CD4-positive, alpha-beta T cell (primary cell): ENCODE measurements around the gene ZCCHC7. TPM values are rescaled to one million over a fixed set of nuclear protein-coding genes. Genes with fewer than 3 reads are reported as not detected.

Experiments used
- ATAC-seq: fragments of 200-7000 bp; cut with Tn5 transposase; one replicate; pipeline ENCODE4 v1.10.0; 2022; ENCODE audit warnings: mild to moderate bottlenecking; ENCODE audit not compliant: poor library complexity
- CTCF ChIA-PET: fragments of 350-600 bp; sonication (Branson Sonifier 250); formaldehyde crosslinking; loops from one replicate; lab custom pipeline; 2021; ENCODE audit warnings: antibody characterized with exemption, inconsistent platforms; lab: Charles Lee
- POLR2A ChIA-PET: fragments of 350-600 bp; sonication (Branson Sonifier 250); formaldehyde crosslinking; loops from one replicate; lab custom pipeline; 2021; ENCODE audit warnings: antibody characterized with exemption, inconsistent platforms; lab: Charles Lee
- DNase-seq, 14 experiments: peaks; one replicate each; pipeline ENCODE4 v3.0.0-alpha.2; 2013 to 2020; ENCODE audit warnings: mixed read lengths in 2 of 14
- H3K27ac ChIP-seq, 2 donors: one replicate each; pipeline versions ENCODE4 v1.5.1 to v1.7.0; 2013; ENCODE audit warnings: low read length in 2 of 2, low read depth in 1 of 2, mild to moderate bottlenecking in 1 of 2
- H3K27me3 ChIP-seq, 2 experiments: 1 replicate in 1 of 2; 2 replicates in 1 of 2; pipeline versions ENCODE4 v1.6.1 to v1.7.0; 2013; ENCODE audit warnings: low read length in 2 of 2, control low read depth in 1 of 2, mild to moderate bottlenecking in 1 of 2, moderate library complexity in 1 of 2; ENCODE audit not compliant: insufficient read depth in 2 of 2, control insufficient read depth in 1 of 2
- H3K36me3 ChIP-seq: one replicate; pipeline ENCODE4 v1.6.1; 2013; ENCODE audit warnings: low read length, control low read depth; ENCODE audit not compliant: insufficient read depth
- H3K4me1 ChIP-seq: one replicate; pipeline ENCODE4 v1.6.1; 2013; ENCODE audit warnings: low read length, control low read depth; ENCODE audit not compliant: insufficient read depth
- H3K4me3 ChIP-seq: one replicate; pipeline ENCODE4 v1.5.1; 2013; ENCODE audit warnings: mild to moderate bottlenecking, low read length, moderate library complexity
- H3K9me3 ChIP-seq, 2 experiments: 1 replicate in 1 of 2; 2 replicates in 1 of 2; pipeline versions ENCODE4 v1.6.1 to v1.7.0; 2013; ENCODE audit warnings: low read length in 2 of 2, mild to moderate bottlenecking in 2 of 2, control low read depth in 1 of 2, moderate library complexity in 1 of 2; ENCODE audit not compliant: control insufficient read depth in 1 of 2, insufficient read depth in 1 of 2
- H3K27ac Mint-ChIP-seq: one replicate; pipeline ENCODE4 v1.8.0; 2020; ENCODE audit warnings: mixed read lengths
- H3K27me3 Mint-ChIP-seq: one replicate; pipeline ENCODE4 v1.8.0; 2021; ENCODE audit warnings: mixed read lengths
- H3K36me3 Mint-ChIP-seq: one replicate; pipeline ENCODE4 v1.8.0; 2021; ENCODE audit warnings: low read depth, mixed read lengths
- H3K4me1 Mint-ChIP-seq: one replicate; pipeline ENCODE4 v1.8.0; 2021; ENCODE audit warnings: low read depth, mixed read lengths
- H3K4me3 Mint-ChIP-seq: one replicate; pipeline ENCODE4 v1.8.0; 2020; ENCODE audit warnings: mild to moderate bottlenecking, mixed read lengths
- H3K9me3 Mint-ChIP-seq: one replicate; pipeline ENCODE4 v1.8.0; 2020; ENCODE audit warnings: mixed read lengths
- intact Hi-C, 2 experiments: fragments of 100-400 bp; cut with DNase I in 1 of 2; cut with micrococcal nuclease in 1 of 2; formaldehyde crosslinking; loops; one replicate each; pipeline versions ENCODE4 v1.15.1 to v1.9.0; 2023 to 2025; cut with DNase I, micrococcal nuclease
- total RNA-seq, 174 experiments: library from RNA in 2 of 174; stranded (reverse) in 2 of 174; gene quantifications; one replicate each; pipeline ENCODE4 v1.2.3 and lab custom pipeline; 2021 to 2026
- TF ChIP-seq, protein P1 (sequence below): fragments of 200-600 bp; IDR thresholded peaks from one replicate; pipeline ENCODE4 v1.8.0; 2022; ENCODE audit warnings: antibody characterized with exemption, mild to moderate bottlenecking

ZCCHC7 gene
- total RNA-seq, 2 experiments from 2014 or later = 40.7 to 41.0 TPM

- Histone ChIP-seq H3K9me3 (no peaks in the 10 kb centered on the region), H3K4me1 (no peaks in the 10 kb centered on the region), H3K27ac (no peak overlapping the region), H3K36me3 (no peaks in the 10 kb centered on the region), H3K27me3 (peaks cover 0 to 7% of the 10 kb centered on the region in 2 experiments), H3K4me3 (no peak overlapping the region)
- no peaks in the 10 kb centered on the region for H3K27me3 Mint-ChIP-seq
- POLR2A ChIA-PET = no interaction called here
- CTCF ChIA-PET = no interaction called here
- no peaks in the 10 kb centered on the region for H3K36me3 Mint-ChIP-seq
- no peaks in the 10 kb centered on the region for H3K9me3 Mint-ChIP-seq
- H3K4me3 Mint-ChIP-seq = no peak overlapping the region
- DNase-seq = no peak
- no peaks in the 10 kb centered on the region for H3K4me1 Mint-ChIP-seq
- TF ChIP-seq, protein P1, sequence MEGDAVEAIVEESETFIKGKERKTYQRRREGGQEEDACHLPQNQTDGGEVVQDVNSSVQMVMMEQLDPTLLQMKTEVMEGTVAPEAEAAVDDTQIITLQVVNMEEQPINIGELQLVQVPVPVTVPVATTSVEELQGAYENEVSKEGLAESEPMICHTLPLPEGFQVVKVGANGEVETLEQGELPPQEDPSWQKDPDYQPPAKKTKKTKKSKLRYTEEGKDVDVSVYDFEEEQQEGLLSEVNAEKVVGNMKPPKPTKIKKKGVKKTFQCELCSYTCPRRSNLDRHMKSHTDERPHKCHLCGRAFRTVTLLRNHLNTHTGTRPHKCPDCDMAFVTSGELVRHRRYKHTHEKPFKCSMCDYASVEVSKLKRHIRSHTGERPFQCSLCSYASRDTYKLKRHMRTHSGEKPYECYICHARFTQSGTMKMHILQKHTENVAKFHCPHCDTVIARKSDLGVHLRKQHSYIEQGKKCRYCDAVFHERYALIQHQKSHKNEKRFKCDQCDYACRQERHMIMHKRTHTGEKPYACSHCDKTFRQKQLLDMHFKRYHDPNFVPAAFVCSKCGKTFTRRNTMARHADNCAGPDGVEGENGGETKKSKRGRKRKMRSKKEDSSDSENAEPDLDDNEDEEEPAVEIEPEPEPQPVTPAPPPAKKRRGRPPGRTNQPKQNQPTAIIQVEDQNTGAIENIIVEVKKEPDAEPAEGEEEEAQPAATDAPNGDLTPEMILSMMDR = no peak
- no peak overlapping the region for H3K27ac Mint-ChIP-seq
- intact Hi-C loops = no loop called here
- ATAC-seq = no peak
Observed at GRCh38 chr9:37382982-37383357, 262.6 kb downstream of the ZCCHC7 start.

GRCh38 chr9:37383393-37383792, 263.0 kb downstream of the ZCCHC7 start:
- intact Hi-C loops = no loop called here
- TF ChIP-seq, protein P1 = no peak
- H3K27ac ChIP-seq = no peak overlapping the region
- ChIA-PET CTCF (no interaction called here), POLR2A (no interaction called here)
- no peaks in the 10 kb centered on the region for H3K4me1 ChIP-seq
- no peaks in the 10 kb centered on the region for H3K36me3 ChIP-seq
- no peak for ATAC-seq
- no peaks in the 10 kb centered on the region for H3K9me3 ChIP-seq
- DNase-seq = no peak
- H3K4me1 Mint-ChIP-seq = no peaks in the 10 kb centered on the region
- H3K27me3 Mint-ChIP-seq = no peaks in the 10 kb centered on the region
- H3K4me3 ChIP-seq = no peak overlapping the region
- H3K27ac Mint-ChIP-seq = no peak overlapping the region
- H3K36me3 Mint-ChIP-seq = no peaks in the 10 kb centered on the region
- H3K9me3 Mint-ChIP-seq = no peaks in the 10 kb centered on the region
- no peak overlapping the region for H3K4me3 Mint-ChIP-seq
- H3K27me3 ChIP-seq = peaks cover 0 to 5% of the 10 kb centered on the region in 2 experiments

DNA sequence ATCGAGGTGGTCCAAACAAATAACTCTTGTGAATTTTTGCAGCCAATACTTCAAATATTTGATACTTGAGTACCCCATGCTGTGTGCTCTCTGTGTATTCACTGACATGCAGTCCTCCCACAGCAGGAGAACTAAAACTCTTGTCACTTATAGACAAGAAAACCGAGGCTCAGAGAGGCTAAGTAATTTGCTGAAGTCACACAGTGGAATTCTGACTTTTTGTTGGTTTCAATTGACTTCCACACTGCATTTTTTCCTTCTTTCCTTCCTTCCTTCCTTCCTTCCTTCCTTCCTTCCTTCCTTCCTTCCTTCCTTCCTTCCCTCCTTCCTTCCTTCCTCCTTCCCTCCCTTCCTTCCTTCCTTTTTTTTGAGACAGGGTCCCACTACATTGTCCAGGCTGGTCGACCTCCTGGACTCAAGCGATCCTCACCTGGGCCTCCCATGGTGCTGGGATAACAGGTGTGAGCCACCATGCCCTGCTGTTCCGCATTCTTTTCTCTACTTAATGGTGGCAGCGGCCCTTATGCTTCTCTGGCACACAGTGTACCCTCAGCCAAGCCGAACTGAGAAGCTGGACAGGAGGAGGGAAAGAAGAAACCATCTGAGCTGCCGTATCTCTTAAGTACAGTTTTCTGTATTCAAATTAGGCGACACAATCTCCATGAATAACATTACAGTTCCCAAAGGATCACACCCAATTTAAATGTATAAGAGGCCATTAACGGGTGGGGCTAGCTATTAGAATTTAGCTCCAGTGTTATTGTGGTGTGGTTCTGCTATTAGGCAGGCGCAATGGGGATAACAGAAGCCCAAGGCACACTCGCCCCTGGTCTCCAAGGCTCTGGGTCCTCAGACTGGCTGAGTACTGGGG, 263.7 kb downstream of the ZCCHC7 start:
- ATAC-seq = no peak
- no peak for DNase-seq
- H3K27me3 Mint-ChIP-seq = no peaks in the 10 kb centered on the region
- POLR2A ChIA-PET = no interaction called here
- no peak overlapping the region for H3K4me3 Mint-ChIP-seq
- Histone ChIP-seq H3K27me3 (no peaks in the 10 kb centered on the region), H3K4me3 (no peak overlapping the region), H3K36me3 (no peaks in the 10 kb centered on the region), H3K9me3 (no peaks in the 10 kb centered on the region), H3K27ac (no peak overlapping the region), H3K4me1 (no peaks in the 10 kb centered on the region)
- H3K9me3 Mint-ChIP-seq = no peaks in the 10 kb centered on the region
- H3K27ac Mint-ChIP-seq = no peak overlapping the region
- CTCF ChIA-PET = no interaction called here
- no peaks in the 10 kb centered on the region for H3K36me3 Mint-ChIP-seq
- intact Hi-C loops = no loop called here
- TF ChIP-seq, protein P1 = no peak
- no peaks in the 10 kb centered on the region for H3K4me1 Mint-ChIP-seq
